ENCODE results near the gene USP43.
A peak's percentile ranks its signal among the peaks of the same experiment; 100 is the strongest.
"Not testable (repeated sequence)": the region's sequence is repeated elsewhere in the genome, so short reads cannot be mapped to it uniquely, and the experiment has no call there.

Gene USP43

GRCh38 chr17:9644910-9645751 is at the start of gene USP43:
Gene USP43, plus strand, starts transcription at chr17:9645517. Its CDS starts 116 bp downstream, at chr17:9645633.
- H3K4me3 ChIP-seq, result peak within 1 kb of the TSS; percentile 84
- peak within 1 kb of the TSS; percentile 69 for H3K9ac ChIP-seq (ENCODE audit: insufficient read length)
- no peak for DNase-seq (ENCODE audit: low read depth, low spot score)
- no peaks in the 10 kb centered on the region for H3K9me3 ChIP-seq (ENCODE audit: low read depth, low read length)
- H3K36me3 ChIP-seq (ENCODE audit: insufficient read depth, low read length), result no peaks in the 10 kb centered on the region
- no peak for TF ChIP-seq POLR2AphosphoS5 (IDR thresholded peaks at IDR 0.05; ENCODE audit: borderline replicate concordance, low read depth, low read length)
- no peak for TF ChIP-seq FOXP2 (optimal IDR thresholded peaks at IDR 0.05; ENCODE audit: control extremely low read depth, extremely low read length, insufficient read depth)
- H3K27ac ChIP-seq, result no peak within 1 kb of the TSS

DNA sequence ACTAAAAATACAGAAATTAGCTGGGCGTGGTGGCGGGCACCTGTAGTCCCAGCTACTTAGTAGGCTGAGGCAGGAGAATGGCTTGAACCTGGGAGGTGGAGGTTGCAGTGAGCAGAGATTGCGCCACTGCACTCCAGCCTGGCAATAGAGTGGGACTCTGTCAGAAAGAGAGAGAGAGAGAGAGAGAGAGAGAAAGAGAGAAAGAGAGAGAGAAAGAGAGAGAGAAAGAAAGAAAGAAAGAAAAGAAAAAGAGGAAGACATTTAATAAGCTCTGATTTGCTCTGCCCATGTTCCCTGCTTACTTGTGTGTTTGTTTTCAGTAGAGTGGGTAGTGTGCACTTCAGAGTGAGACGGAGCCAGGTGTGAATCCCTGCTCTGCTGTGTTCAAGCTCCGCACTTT is 47.7 kb upstream of the USP43 start:
- not testable (repeated sequence) for H3K9ac ChIP-seq (ENCODE audit: insufficient read length); H3K36me3 ChIP-seq (ENCODE audit: insufficient read depth, low read length); H3K4me3 ChIP-seq; DNase-seq (ENCODE audit: low read depth, low spot score); H3K9me3 ChIP-seq (ENCODE audit: low read depth, low read length); H3K27ac ChIP-seq

DNA sequence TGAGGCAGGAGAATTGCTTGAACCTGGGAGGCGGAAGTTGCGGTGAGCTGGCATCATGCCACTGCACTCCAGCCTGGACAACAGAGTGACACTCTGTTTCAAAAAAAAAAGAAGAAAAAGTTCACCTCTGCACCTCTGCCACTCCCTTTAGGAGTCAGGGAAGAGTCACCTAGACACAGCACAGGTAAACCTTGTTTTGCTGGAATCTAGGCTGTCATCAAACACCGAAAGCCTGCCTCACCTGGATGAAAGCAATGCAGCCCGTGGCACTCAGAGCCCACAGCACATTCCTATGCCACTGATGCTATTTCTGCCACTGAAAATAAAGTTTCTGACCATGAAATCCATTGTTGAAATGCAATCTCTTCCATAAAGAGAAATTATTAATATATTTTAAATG is 46.7 kb upstream of the USP43 start:
- no peak for TF ChIP-seq POLR2AphosphoS5 (IDR thresholded peaks at IDR 0.05; ENCODE audit: borderline replicate concordance, low read depth, low read length)
- TF ChIP-seq FOXP2 (optimal IDR thresholded peaks at IDR 0.05; ENCODE audit: control extremely low read depth, extremely low read length, insufficient read depth), result no peak
- TF ChIP-seq EZH2 (IDR thresholded peaks at IDR 0.05), result no peak
- Histone ChIP-seq H3K36me3 (ENCODE audit: insufficient read depth, low read length) (no peaks in the 10 kb centered on the region), H3K27ac (no peak overlapping the region), H3K9ac (ENCODE audit: insufficient read length) (no peak overlapping the region), H3K9me3 (ENCODE audit: low read depth, low read length) (no peaks in the 10 kb centered on the region), H3K4me3 (no peak overlapping the region)
- DNase-seq (ENCODE audit: low read depth, low spot score), result no peak

- not testable (repeated sequence) for DNase-seq (ENCODE audit: low read depth, low spot score); H3K27ac ChIP-seq; H3K36me3 ChIP-seq (ENCODE audit: insufficient read depth, low read length); H3K9me3 ChIP-seq (ENCODE audit: low read depth, low read length); H3K9ac ChIP-seq (ENCODE audit: insufficient read length); H3K4me3 ChIP-seq
These were observed 40.7 kb upstream of the USP43 start for GRCh38 chr17:9604583-9604982.

DNA sequence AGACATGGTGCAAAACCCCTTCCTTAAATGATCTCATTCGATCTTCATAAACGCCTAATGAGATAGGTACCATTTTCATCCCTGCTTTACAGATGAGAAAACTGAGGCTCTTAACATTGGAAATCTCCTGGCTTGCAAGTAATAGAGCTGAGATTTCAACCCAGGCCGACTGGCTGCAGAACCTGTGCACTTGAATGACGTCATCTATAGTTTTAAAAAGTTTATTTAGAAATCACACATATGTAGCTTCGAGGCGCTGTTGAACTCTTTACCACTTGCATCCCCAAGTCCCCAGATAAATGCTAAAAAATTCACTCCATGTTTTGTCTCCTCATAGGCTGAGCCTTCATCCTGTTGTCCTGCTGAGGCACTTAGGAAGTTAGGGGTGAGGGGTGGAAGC is 38.9 kb upstream of the USP43 start:
- Histone ChIP-seq H3K9ac (ENCODE audit: insufficient read length) (no peak overlapping the region), H3K36me3 (ENCODE audit: insufficient read depth, low read length) (no peaks in the 10 kb centered on the region), H3K27ac (no peak overlapping the region), H3K4me3 (no peak overlapping the region), H3K9me3 (ENCODE audit: low read depth, low read length) (no peaks in the 10 kb centered on the region)
- TF ChIP-seq FOXP2 (optimal IDR thresholded peaks at IDR 0.05; ENCODE audit: control extremely low read depth, extremely low read length, insufficient read depth), result no peak
- no peak for TF ChIP-seq POLR2AphosphoS5 (IDR thresholded peaks at IDR 0.05; ENCODE audit: borderline replicate concordance, low read depth, low read length)
- no peak for TF ChIP-seq EZH2 (IDR thresholded peaks at IDR 0.05)
- no peak for DNase-seq (ENCODE audit: low read depth, low spot score)

DNA sequence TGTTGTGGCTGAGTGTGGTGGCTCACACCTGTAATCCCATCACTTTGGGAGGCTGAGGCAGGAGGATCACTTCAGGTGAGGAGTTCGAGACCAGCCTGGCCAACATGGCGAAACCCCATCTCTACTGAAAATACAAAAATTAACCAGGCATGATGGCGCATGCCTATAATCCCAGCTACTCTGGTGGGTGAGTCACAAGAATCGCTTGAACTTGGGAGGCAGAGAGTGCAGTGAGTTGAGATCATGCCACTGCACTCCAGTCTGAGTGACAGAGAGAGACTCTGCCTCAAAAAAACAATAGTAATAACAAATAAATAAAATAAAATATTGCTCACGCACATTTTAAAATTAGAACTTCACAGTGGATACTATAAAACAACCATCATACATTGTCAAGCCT is 38.3 kb upstream of the USP43 start:
- H3K9me3 ChIP-seq (ENCODE audit: low read depth, low read length); H3K27ac ChIP-seq; H3K36me3 ChIP-seq (ENCODE audit: insufficient read depth, low read length); DNase-seq (ENCODE audit: low read depth, low spot score); H3K9ac ChIP-seq (ENCODE audit: insufficient read length); H3K4me3 ChIP-seq: not testable (repeated sequence)

GRCh38 chr17:9611557-9611956 is 33.8 kb upstream of the USP43 start:
- no peak overlapping the region for H3K27ac ChIP-seq
- DNase-seq (ENCODE audit: low read depth, low spot score), result no peak
- no peaks in the 10 kb centered on the region for H3K9me3 ChIP-seq (ENCODE audit: low read depth, low read length)
- no peak overlapping the region for H3K9ac ChIP-seq (ENCODE audit: insufficient read length)
- no peak overlapping the region for H3K4me3 ChIP-seq
- H3K36me3 ChIP-seq (ENCODE audit: insufficient read depth, low read length), result no peaks in the 10 kb centered on the region
- TF ChIP-seq EZH2 (IDR thresholded peaks at IDR 0.05), result no peak
- TF ChIP-seq FOXP2 (optimal IDR thresholded peaks at IDR 0.05; ENCODE audit: control extremely low read depth, extremely low read length, insufficient read depth), result no peak
- TF ChIP-seq POLR2AphosphoS5 (IDR thresholded peaks at IDR 0.05; ENCODE audit: borderline replicate concordance, low read depth, low read length), result no peak

DNA sequence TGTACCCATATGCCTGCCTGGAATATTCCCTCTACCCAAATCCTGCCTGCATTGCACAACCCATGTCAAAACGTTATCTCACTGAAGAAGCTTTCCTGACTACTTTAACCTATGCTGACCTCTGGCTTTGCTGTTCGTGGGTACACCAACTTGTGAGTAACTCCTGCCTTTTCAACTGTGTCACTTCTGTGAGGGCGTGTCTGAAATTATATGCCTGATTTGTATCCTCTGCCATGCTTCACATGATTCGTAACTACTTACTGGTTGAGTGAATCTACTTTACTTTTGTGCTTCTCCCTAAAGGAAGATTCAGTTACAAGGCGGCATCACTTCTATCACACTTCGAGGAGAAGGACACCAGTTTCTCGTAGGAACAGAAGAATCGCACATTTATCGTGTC is 33.3 kb upstream of the USP43 start:
- DNase-seq (ENCODE audit: low read depth, low spot score), result no peak
- H3K9me3 ChIP-seq (ENCODE audit: low read depth, low read length), result no peaks in the 10 kb centered on the region
- H3K36me3 ChIP-seq (ENCODE audit: insufficient read depth, low read length), result no peaks in the 10 kb centered on the region
- H3K9ac ChIP-seq (ENCODE audit: insufficient read length), result no peak overlapping the region
- TF ChIP-seq EZH2 (IDR thresholded peaks at IDR 0.05), result no peak
- TF ChIP-seq POLR2AphosphoS5 (IDR thresholded peaks at IDR 0.05; ENCODE audit: borderline replicate concordance, low read depth, low read length), result no peak
- TF ChIP-seq FOXP2 (optimal IDR thresholded peaks at IDR 0.05; ENCODE audit: control extremely low read depth, extremely low read length, insufficient read depth), result no peak
- no peak overlapping the region for H3K27ac ChIP-seq
- H3K4me3 ChIP-seq, result no peak overlapping the region

DNA sequence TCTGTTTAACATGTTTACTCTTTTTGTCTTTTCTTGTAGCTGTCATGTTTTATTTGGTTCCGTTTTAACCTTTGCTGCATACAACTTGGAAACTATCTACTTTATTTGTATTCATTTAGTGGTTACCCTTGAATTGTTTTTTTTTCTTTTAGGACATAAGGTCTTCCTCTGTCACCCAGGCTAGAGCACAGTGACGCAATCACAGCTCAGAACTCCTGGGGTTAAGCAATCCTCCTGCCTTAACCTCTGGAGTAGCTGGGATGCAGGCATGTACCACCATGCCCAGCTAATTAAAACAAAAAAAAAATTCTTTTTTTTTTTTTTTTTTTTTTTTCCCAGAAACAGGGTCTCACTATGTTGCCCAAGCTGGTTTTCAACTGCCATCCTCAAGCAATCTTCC is 29.8 kb upstream of the USP43 start:
- Histone ChIP-seq H3K27ac (no peak overlapping the region), H3K36me3 (ENCODE audit: insufficient read depth, low read length) (no peaks in the 10 kb centered on the region), H3K4me3 (no peak overlapping the region), H3K9me3 (ENCODE audit: low read depth, low read length) (no peaks in the 10 kb centered on the region), H3K9ac (ENCODE audit: insufficient read length) (no peak overlapping the region)
- no peak for DNase-seq (ENCODE audit: low read depth, low spot score)
- no peak for TF ChIP-seq FOXP2 (optimal IDR thresholded peaks at IDR 0.05; ENCODE audit: control extremely low read depth, extremely low read length, insufficient read depth)
- TF ChIP-seq POLR2AphosphoS5 (IDR thresholded peaks at IDR 0.05; ENCODE audit: borderline replicate concordance, low read depth, low read length), result no peak
- TF ChIP-seq EZH2 (IDR thresholded peaks at IDR 0.05), result no peak

Data from SK-N-MC (cell line).